Measurements from ENCODE around the gene C12orf43.

- TF ChIP-seq CTCF (IDR thresholded peaks at IDR 0.05) (peak in 2 of 4 experiments; percentile 13 to 39), POLR2AphosphoS5 (IDR thresholded peaks at IDR 0.05) (no peak)
Observed at GRCh38 chr12:121005346-121005815, 10.9 kb downstream of the C12orf43 start.
